Measurements from ENCODE around the gene CYP4F22. TPM values are rescaled to one million over a fixed set of nuclear protein-coding genes. Genes with fewer than 3 reads are reported as not detected.
"Not testable (repeated sequence)": the region's sequence is repeated elsewhere in the genome, so short reads cannot be mapped to it uniquely, and the experiment has no call there.

The CYP4F22 gene
- total and polyA plus RNA-seq, 12 donors, result 0.11 to 0.34 TPM; not detected in 10

DNA sequence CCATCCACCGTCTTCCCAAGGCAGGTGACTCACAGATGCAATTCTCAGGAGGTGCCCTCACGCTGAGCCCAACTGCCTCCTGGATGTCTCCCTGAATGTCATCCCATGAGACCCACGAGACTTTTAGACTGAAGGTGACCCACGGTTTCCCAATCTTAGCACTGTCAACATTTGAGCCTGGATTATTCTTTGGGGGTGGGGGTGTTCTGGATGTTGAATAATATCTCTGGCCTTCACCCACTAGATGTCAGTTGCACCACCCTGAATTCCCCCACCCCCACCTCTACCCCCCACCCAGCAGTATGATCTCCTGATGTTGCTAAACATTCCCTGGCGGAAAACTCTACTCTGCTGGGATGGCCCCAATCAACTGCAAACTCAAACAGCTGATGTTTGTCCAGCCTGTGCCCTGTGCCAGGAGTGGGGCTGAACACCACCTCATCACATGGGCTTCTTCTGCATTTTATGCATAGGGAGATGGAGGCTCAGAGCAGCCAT is 2.2 kb upstream of the CYP4F22 start:
- no peak for TF ChIP-seq POLR2A (IDR thresholded peaks at IDR 0.05)
- H3K4me1 ChIP-seq (replicated peaks in 1 of 2), result no peaks in the 10 kb centered on the region
- no peak for DNase-seq
- no peaks in the 10 kb centered on the region for H3K9me3 ChIP-seq (replicated peaks in 1 of 3)
- peaks cover 33% of the 10 kb centered on the region for H3K27me3 ChIP-seq
- no peak overlapping the region for H3K27ac ChIP-seq
- no peak overlapping the region for H3K4me3 ChIP-seq
- H3K36me3 ChIP-seq (replicated peaks in 1 of 2), result no peaks in the 10 kb centered on the region
- WGBS, 4 donors, result 62 to 69% (median 67%) methylated on average over 5 of the region's 5 CpGs
- intact Hi-C loops (cut with DNase I), result no loop called here

- no peaks in the 10 kb centered on the region for H3K4me1 ChIP-seq (replicated peaks in 1 of 2)
- H3K27ac ChIP-seq, result no peak overlapping the region
- peaks cover 33% of the 10 kb centered on the region for H3K27me3 ChIP-seq
- DNase-seq, result no peak
- 48 to 57% (median 53%) methylated on average over 12 to 14 of the region's 14 CpGs for WGBS, 4 donors
- no peaks in the 10 kb centered on the region for H3K9me3 ChIP-seq (replicated peaks in 1 of 3)
- no peak for TF ChIP-seq POLR2A (IDR thresholded peaks at IDR 0.05)
- TF ChIP-seq, protein P1, sequence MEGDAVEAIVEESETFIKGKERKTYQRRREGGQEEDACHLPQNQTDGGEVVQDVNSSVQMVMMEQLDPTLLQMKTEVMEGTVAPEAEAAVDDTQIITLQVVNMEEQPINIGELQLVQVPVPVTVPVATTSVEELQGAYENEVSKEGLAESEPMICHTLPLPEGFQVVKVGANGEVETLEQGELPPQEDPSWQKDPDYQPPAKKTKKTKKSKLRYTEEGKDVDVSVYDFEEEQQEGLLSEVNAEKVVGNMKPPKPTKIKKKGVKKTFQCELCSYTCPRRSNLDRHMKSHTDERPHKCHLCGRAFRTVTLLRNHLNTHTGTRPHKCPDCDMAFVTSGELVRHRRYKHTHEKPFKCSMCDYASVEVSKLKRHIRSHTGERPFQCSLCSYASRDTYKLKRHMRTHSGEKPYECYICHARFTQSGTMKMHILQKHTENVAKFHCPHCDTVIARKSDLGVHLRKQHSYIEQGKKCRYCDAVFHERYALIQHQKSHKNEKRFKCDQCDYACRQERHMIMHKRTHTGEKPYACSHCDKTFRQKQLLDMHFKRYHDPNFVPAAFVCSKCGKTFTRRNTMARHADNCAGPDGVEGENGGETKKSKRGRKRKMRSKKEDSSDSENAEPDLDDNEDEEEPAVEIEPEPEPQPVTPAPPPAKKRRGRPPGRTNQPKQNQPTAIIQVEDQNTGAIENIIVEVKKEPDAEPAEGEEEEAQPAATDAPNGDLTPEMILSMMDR (IDR thresholded peaks at IDR 0.05), result no peak
- no peaks in the 10 kb centered on the region for H3K36me3 ChIP-seq (replicated peaks in 1 of 2)
- intact Hi-C loops (cut with DNase I), result no loop called here
- no peak overlapping the region for H3K4me3 ChIP-seq
Observed at GRCh38 chr19:15507068-15508034, 974 bp upstream of the CYP4F22 start.

DNA sequence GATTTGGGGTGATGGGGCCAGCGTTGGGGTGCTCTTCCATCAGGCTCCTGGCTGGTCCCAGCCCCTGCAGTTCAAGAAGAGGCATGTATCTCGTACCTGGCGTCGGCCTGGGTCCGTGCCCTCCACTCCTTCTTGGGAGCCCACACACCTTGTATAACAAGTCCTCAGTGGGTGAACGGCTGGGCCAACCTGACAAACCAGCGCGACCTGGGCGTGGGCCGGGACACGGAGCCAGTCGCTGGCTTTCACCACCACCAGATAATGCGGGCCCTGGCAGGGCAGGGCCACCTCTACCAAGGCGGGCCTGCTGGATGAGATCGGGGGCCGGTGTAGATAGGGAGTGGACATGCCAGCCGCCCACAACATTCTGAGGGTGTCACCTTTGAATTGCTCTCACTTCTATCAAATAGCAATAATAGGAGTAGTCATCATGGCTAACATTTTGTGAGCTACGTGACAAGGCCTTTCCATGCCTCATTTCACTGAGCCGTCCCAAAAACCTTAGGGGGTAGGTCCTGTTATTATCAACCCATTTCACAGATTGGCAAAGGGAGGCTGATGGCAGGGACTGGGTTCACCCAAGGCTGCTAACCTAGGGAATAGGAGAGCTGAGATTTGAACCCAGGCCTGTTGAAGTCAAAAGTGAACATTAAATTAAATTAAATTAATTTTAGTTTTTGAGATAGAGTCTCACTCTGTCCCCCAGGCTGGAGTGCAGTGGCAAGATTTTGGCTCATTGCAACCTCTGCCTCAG is 3.5 kb downstream of the CYP4F22 start:
- no peak overlapping the region for H3K27ac ChIP-seq
- H3K4me3 ChIP-seq, result no peak overlapping the region
- 89 to 95% (median 92%) methylated on average over 16 to 19 of the region's 19 CpGs for WGBS, 4 donors
- no peaks in the 10 kb centered on the region for H3K36me3 ChIP-seq (replicated peaks in 1 of 2)
- no peak for DNase-seq
- H3K9me3 ChIP-seq (replicated peaks in 1 of 3), result no peaks in the 10 kb centered on the region
- TF ChIP-seq, protein P1 (IDR thresholded peaks at IDR 0.05), result no peak
- TF ChIP-seq POLR2A (IDR thresholded peaks at IDR 0.05), result no peak
- intact Hi-C loops (cut with DNase I), result no loop called here
- H3K27me3 ChIP-seq, result peaks cover 33% of the 10 kb centered on the region
- no peaks in the 10 kb centered on the region for H3K4me1 ChIP-seq (replicated peaks in 1 of 2)

DNA sequence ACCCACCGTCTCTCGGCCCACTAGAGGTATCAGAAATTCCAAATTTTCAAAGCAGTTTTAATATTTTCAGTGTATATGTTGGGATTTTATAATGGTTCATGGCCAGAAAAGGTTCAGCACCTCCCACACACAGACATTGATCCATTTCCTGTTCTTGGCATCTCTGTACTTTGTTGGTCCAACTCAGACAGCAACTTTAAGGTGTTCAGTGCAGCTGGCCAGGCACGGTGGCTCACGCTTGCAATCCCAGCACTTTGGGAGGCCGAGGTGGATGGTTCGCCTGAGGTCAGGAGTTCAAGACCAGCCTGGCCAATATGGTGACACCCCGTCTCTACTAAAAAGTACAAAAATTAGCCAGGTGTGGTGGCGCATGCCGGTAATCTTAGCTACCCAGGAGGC is 6.9 kb downstream of the CYP4F22 start:
- H3K36me3 ChIP-seq (replicated peaks in 1 of 2); H3K9me3 ChIP-seq (replicated peaks in 1 of 3); intact Hi-C loops (cut with DNase I); H3K27me3 ChIP-seq; DNase-seq; H3K4me3 ChIP-seq; H3K4me1 ChIP-seq (replicated peaks in 1 of 2); H3K27ac ChIP-seq: not testable (repeated sequence)
- WGBS, 4 donors, result 85 to 94% (median 88%) methylated on average over 9 of the region's 9 CpGs

DNA sequence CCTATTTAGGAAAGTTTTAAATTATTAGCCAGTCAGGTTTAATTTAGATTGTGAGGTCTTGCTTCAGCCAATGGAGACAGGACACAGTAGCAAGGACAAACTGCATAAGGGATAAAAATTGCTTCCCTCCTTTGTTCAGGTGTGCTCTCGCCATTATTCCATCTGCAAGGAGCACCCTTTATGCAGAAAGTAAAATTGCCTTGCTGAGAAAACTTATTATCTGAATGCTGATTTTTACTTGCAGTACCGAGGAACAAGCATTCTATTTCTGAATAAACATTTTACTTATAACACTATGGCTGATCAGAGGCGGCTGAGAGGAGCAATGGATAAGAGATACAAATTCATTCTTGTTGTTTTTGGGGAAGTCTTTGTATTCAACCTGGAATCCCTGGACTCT is 8.0 kb downstream of the CYP4F22 start:
- TF ChIP-seq, protein P1 (IDR thresholded peaks at IDR 0.05), result no peak
- no peak for TF ChIP-seq POLR2A (IDR thresholded peaks at IDR 0.05)
- no peaks in the 10 kb centered on the region for H3K9me3 ChIP-seq (replicated peaks in 1 of 3)
- H3K27ac ChIP-seq, result no peak overlapping the region
- no peak for DNase-seq
- H3K36me3 ChIP-seq (replicated peaks in 1 of 2), result no peaks in the 10 kb centered on the region
- intact Hi-C loops (cut with DNase I), result no loop called here
- no peak overlapping the region for H3K4me3 ChIP-seq
- no peaks in the 10 kb centered on the region for H3K27me3 ChIP-seq
- H3K4me1 ChIP-seq (replicated peaks in 1 of 2), result no peaks in the 10 kb centered on the region
- 80 to 92% (median 89%) methylated on average over 3 of the region's 3 CpGs for WGBS, 4 donors
